Prostate gland (tissue), 2 donors: ENCODE results near the gene PEX3. TPM values are rescaled to one million over a fixed set of nuclear protein-coding genes. Genes with fewer than 3 reads are reported as not detected.

Experiments
- DNase-seq: peaks from one replicate; pipeline ENCODE4 v3.0.0-alpha.2; 2019; ENCODE audit warnings: low spot score
- H3K27ac ChIP-seq, 2 donors: fragments of 200-600 bp; sonication (generic); 2 replicates each; pipeline ENCODE4 v1.5.1; 2017 to 2019
- H3K27me3 ChIP-seq: fragments of 200-600 bp; sonication (generic); replicated peaks from 2 replicates; pipeline ENCODE4 v1.5.1; 2019; ENCODE audit not compliant: insufficient read depth
- H3K36me3 ChIP-seq, 2 donors: fragments of 200-600 bp; sonication (generic); 1 replicate in 1 of 2; 2 replicates in 1 of 2; pipeline versions ENCODE4 v1.5.1 to v1.8.1; 2017 to 2019
- H3K4me1 ChIP-seq: fragments of 200-600 bp; sonication (generic); replicated peaks from 2 replicates; pipeline ENCODE4 v1.5.1; 2019
- H3K4me3 ChIP-seq, 2 donors: fragments of 200-600 bp; sonication (generic); 2 replicates each; pipeline ENCODE4 v1.5.1; 2017 to 2019
- H3K9me3 ChIP-seq: fragments of 200-600 bp; sonication (generic); 2 replicates; pipeline ENCODE4 v1.5.1; 2017
- POLR2A ChIP-seq: fragments of 450-650 bp; IDR thresholded peaks from one replicate; pipeline ENCODE4 v1.6.1; 2016; ENCODE audit warnings: antibody characterized with exemption, mild to moderate bottlenecking
- POLR2AphosphoS5 ChIP-seq: sonication (generic); formaldehyde crosslinking; IDR thresholded peaks from one replicate; pipeline ENCODE4 v1.6.1; 2017; ENCODE audit warnings: antibody characterized with exemption
- WGBS: methylation state at CpG from one replicate; pipeline ENCODE4 v1.1.5; 2018; 5-methylcytosine and 5-hydroxymethylcytosine counted together
- intact Hi-C: fragments of 100-400 bp; cut with DNase I; formaldehyde crosslinking; loops from one replicate; pipeline ENCODE4 v1.14.2; 2022
- total RNA-seq, 2 donors: library from RNA; depleted of rRNA; stranded (reverse); fragments of >200 nt; gene quantifications; one replicate each; pipeline ENCODE4 v1.1.0, GENCODE V29; 2016
- TF ChIP-seq, protein P1 (sequence below), 4 experiments: fragments of 200-600 bp in 2 of 4; fragments of 450-650 bp in 2 of 4; sonication (generic) in 2 of 4; IDR thresholded peaks; 1 replicate in 3 of 4; 2 replicates in 1 of 4; pipeline ENCODE4 v1.5.1; 2016 to 2019; ENCODE audit warnings: antibody characterized with exemption in 4 of 4, mild to moderate bottlenecking in 2 of 4, moderate library complexity in 2 of 4

The PEX3 gene, protein sequence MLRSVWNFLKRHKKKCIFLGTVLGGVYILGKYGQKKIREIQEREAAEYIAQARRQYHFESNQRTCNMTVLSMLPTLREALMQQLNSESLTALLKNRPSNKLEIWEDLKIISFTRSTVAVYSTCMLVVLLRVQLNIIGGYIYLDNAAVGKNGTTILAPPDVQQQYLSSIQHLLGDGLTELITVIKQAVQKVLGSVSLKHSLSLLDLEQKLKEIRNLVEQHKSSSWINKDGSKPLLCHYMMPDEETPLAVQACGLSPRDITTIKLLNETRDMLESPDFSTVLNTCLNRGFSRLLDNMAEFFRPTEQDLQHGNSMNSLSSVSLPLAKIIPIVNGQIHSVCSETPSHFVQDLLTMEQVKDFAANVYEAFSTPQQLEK
- 10 to 100 TPM; 16.0 to 23.7 TPM for total RNA-seq

DNA sequence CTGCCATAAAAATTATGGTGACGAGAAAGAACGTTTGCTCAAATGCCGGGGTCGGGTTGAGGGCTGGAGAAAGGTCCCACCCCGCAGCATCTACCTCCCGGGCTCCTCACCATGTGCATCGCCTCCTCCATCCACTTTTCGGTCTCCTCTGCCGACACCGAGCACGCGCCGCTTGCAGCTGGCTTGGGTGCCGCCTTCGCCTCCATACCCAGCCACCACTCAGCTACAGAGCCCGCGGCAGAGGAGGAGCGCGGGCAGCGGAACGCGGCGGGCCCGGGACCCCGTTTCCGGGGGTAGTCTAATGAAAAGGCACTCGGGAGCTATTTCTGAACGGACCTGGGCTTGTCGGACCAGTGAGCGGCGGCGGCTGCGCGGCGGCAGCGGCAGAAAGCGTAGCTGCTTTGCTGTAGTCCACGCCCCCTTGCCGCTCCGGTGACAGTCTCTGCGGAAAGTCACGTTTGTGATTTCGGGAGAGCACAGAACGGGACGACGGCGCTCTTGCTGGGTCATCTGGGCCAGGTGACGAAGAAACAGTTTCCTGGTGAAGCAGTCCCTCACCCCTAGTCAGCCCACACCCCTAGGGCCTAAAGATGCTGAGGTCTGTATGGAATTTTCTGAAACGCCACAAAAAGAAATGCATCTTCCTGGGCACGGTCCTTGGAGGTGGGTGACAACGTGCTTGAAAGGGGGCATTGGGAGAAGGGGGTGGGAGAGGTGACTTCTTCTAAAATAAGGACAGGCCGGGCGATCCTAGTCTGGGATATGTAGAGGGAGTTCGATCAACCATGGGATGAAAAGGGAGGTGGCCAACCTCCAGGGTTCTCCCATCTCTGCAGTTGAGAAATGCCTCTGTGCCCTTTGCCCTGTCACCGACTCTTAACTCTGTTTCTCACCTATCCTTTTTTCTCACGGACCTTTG is at the start of gene PEX3, which contains the start of gene ADAT2:
TSS of gene PEX3 (plus strand) at position 353 of the 919 bp plus-strand sequence. CDS start at position 591, 238 bp downstream.
TSS of gene ADAT2 (minus strand) at position 243 of the 919 bp plus-strand sequence. CDS start at position 206, 37 bp downstream.
- intact Hi-C loops = no loop called here
- peak; percentile 88 for DNase-seq
- peak within 1 kb of the TSS; percentile 48 to 69 for H3K4me3 ChIP-seq
- TF ChIP-seq POLR2AphosphoS5 = peak; percentile 92
- peak; percentile 62 for TF ChIP-seq POLR2A
- TF ChIP-seq, protein P1, sequence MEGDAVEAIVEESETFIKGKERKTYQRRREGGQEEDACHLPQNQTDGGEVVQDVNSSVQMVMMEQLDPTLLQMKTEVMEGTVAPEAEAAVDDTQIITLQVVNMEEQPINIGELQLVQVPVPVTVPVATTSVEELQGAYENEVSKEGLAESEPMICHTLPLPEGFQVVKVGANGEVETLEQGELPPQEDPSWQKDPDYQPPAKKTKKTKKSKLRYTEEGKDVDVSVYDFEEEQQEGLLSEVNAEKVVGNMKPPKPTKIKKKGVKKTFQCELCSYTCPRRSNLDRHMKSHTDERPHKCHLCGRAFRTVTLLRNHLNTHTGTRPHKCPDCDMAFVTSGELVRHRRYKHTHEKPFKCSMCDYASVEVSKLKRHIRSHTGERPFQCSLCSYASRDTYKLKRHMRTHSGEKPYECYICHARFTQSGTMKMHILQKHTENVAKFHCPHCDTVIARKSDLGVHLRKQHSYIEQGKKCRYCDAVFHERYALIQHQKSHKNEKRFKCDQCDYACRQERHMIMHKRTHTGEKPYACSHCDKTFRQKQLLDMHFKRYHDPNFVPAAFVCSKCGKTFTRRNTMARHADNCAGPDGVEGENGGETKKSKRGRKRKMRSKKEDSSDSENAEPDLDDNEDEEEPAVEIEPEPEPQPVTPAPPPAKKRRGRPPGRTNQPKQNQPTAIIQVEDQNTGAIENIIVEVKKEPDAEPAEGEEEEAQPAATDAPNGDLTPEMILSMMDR (IDR thresholded peaks at IDR 0.05) = peak in 2 of 4 experiments; percentile 7 to 23
- no peaks in the 10 kb centered on the region for H3K27me3 ChIP-seq
- peak within 1 kb of the TSS; percentile 63 to 76 for H3K27ac ChIP-seq
- no peaks in the 10 kb centered on the region for H3K36me3 ChIP-seq
- H3K9me3 ChIP-seq = no peaks in the 10 kb centered on the region
- under 1% methylated on average over 43 of the region's 56 CpGs for WGBS
- peaks cover 3% of the 10 kb centered on the region for H3K4me1 ChIP-seq

DNA sequence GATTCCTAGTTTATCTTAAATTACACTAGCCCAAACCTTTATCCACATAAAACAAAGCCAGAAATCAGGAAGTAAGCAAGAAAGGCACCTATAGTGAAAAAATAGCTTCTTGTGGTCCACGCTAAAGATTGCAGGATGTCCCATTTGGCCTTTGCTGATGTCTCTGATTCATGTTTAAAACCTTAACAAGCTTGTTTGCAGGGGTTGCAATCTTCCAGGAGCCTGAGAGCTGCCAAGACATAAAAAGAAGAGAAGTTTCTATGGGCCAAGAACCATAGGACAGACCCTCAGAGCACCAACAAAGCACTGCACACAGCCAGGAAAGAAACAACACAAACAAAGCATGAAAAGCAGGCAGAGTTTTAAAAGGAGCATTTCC is 49.5 kb upstream of the PEX3 start:
- DNase-seq = no peak
- no peak overlapping the region for H3K4me3 ChIP-seq
- 34% methylated on average over 1 of the region's 1 CpG for WGBS
- no peaks in the 10 kb centered on the region for H3K9me3 ChIP-seq
- H3K27me3 ChIP-seq = no peaks in the 10 kb centered on the region
- H3K27ac ChIP-seq = no peak overlapping the region
- no peaks in the 10 kb centered on the region for H3K4me1 ChIP-seq
- intact Hi-C loops = no loop called here
- TF ChIP-seq POLR2AphosphoS5 (no peak), POLR2A (no peak)
- TF ChIP-seq, protein P1 (IDR thresholded peaks at IDR 0.05) = no peak
- no peaks in the 10 kb centered on the region for H3K36me3 ChIP-seq

- intact Hi-C loops = no loop called here
- Histone ChIP-seq H3K4me1 (no peaks in the 10 kb centered on the region), H3K4me3 (no peak overlapping the region), H3K27me3 (no peaks in the 10 kb centered on the region), H3K9me3 (no peaks in the 10 kb centered on the region), H3K36me3 (no peaks in the 10 kb centered on the region), H3K27ac (no peak overlapping the region)
- DNase-seq = no peak
- 66% methylated on average over 5 of the region's 5 CpGs for WGBS
- no peak for TF ChIP-seq POLR2A
- TF ChIP-seq POLR2AphosphoS5 = no peak
- TF ChIP-seq, protein P1 (IDR thresholded peaks at IDR 0.05) = no peak
These were observed 48.8 kb upstream of the PEX3 start for GRCh38 chr6:143401636-143402370.

- Histone ChIP-seq H3K36me3 (no peaks in the 10 kb centered on the region), H3K9me3 (no peaks in the 10 kb centered on the region), H3K4me1 (no peaks in the 10 kb centered on the region), H3K4me3 (no peak overlapping the region), H3K27ac (no peak overlapping the region), H3K27me3 (no peaks in the 10 kb centered on the region)
- no peak for DNase-seq
- 91% methylated on average over 7 of the region's 7 CpGs for WGBS
- intact Hi-C loops = no loop called here
- TF ChIP-seq, protein P1 (IDR thresholded peaks at IDR 0.05) = no peak
- TF ChIP-seq POLR2A (no peak), POLR2AphosphoS5 (no peak)
These were observed 47.8 kb upstream of the PEX3 start for GRCh38 chr6:143402721-143403336.
